Left kidney (tissue), 2 donors: ENCODE data around the gene CGRRF1. TPM values are rescaled to one million over a fixed set of nuclear protein-coding genes. Genes with fewer than 3 reads are reported as not detected.

Source experiments
- DNase-seq: peaks from one replicate; pipeline ENCODE4 v3.0.0-alpha.2; 2013
- polyA plus RNA-seq: library from polyadenylated mRNA; unstranded; fragments of 120-200 nt; gene quantifications from one replicate; pipeline ENCODE4 v1.2.1, GENCODE V29; 2013; ENCODE audit not compliant: insufficient read length

The CGRRF1 gene
- polyA plus RNA-seq, 1 donor: 34.8 TPM

- DNase-seq: peak; percentile 91
These were observed 20.9 kb upstream of the CGRRF1 start, which contains the start of gene GMFB for GRCh38 chr14:54488646-54489317. TSS of gene GMFB (minus strand) at chr14:54488980. CDS start at chr14:54488927, 53 bp downstream.

- DNase-seq: no peak
These were observed 20.4 kb upstream of the CGRRF1 start for GRCh38 chr14:54489318-54489683.

GRCh38 chr14:54489731-54490444 is 19.8 kb upstream of the CGRRF1 start:
- no peak for DNase-seq

- DNase-seq: no peak
These were observed 19.1 kb upstream of the CGRRF1 start for GRCh38 chr14:54490445-54491175.

- DNase-seq: no peak
These were observed 16.4 kb upstream of the CGRRF1 start for GRCh38 chr14:54493293-54493692.

- no peak for DNase-seq
These were observed 12.5 kb upstream of the CGRRF1 start for GRCh38 chr14:54497224-54497623.

GRCh38 chr14:54498095-54498531 is 11.6 kb upstream of the CGRRF1 start:
- DNase-seq: no peak

GRCh38 chr14:54498579-54498978 is 11.1 kb upstream of the CGRRF1 start:
- no peak for DNase-seq

GRCh38 chr14:54500744-54501143 is 9.0 kb upstream of the CGRRF1 start:
- no peak for DNase-seq

- DNase-seq: no peak
These were observed 8.2 kb upstream of the CGRRF1 start for GRCh38 chr14:54501480-54501879.

- DNase-seq: no peak
These were observed 7.1 kb upstream of the CGRRF1 start for GRCh38 chr14:54502602-54503001.

- DNase-seq: no peak
These were observed 6.2 kb upstream of the CGRRF1 start for GRCh38 chr14:54503486-54503885.

- no peak for DNase-seq
These were observed 2.7 kb downstream of the CGRRF1 start for GRCh38 chr14:54512393-54512792.

- DNase-seq: no peak
These were observed 6.0 kb downstream of the CGRRF1 start for GRCh38 chr14:54515670-54516069.

GRCh38 chr14:54516709-54517108 is 7.0 kb downstream of the CGRRF1 start:
- DNase-seq: no peak

- no peak for DNase-seq
These were observed 14.7 kb downstream of the CGRRF1 start for GRCh38 chr14:54524410-54524809.

GRCh38 chr14:54528973-54529372 is 19.3 kb downstream of the CGRRF1 start:
- no peak for DNase-seq

- no peak for DNase-seq
These were observed 20.1 kb downstream of the CGRRF1 start for GRCh38 chr14:54529811-54530210.

GRCh38 chr14:54532111-54533012 is 22.7 kb downstream of the CGRRF1 start:
- DNase-seq: no peak

GRCh38 chr14:54533100-54533499 is 23.4 kb downstream of the CGRRF1 start:
- no peak for DNase-seq

GRCh38 chr14:54535126-54535525 is 25.4 kb downstream of the CGRRF1 start:
- no peak for DNase-seq

- DNase-seq: no peak
These were observed 25.9 kb downstream of the CGRRF1 start for GRCh38 chr14:54535646-54536045.
